ENCODE measurements around the gene DOCK3. TPM values are rescaled to one million over a fixed set of nuclear protein-coding genes. Genes with fewer than 3 reads are reported as not detected.
"Not testable (repeated sequence)": the region's sequence is repeated elsewhere in the genome, so short reads cannot be mapped to it uniquely, and the experiment has no call there.

Gene DOCK3
- total RNA-seq, 4 donors from 2014 or later, result 4.0 to 6.3 (median 5.8) TPM

DNA sequence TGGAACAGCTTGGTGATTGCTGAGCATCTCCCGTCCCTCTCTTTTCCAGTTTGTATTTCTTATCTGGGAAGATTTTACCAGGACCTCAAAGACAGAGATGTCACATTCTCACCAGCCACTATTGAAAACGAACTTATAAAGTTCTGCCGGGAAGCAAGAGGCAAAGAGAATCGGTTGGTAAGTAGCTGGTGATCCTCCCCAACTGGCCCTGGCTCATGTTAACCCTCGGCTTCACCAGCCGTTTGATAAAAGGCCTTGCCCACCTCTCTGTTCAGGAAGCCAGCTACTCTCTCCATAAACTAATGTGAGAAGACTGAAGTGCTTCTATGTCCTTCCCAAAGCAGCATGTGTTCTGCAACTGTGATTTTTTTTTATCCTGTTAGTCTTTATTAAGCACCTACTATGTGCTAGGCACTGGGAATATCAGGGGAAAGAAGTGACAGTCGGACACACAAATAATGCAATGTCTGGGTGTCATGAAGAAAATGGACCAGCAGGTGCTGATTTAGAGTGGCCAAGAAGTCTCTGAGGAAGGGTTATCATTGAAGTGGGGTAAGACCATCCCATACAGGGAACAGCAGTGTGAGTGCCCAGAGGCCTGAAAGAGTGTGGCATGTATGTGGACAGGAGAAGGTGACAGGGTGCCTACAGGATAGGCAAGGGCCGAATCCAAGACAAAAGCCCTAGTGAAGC, 711.6 kb downstream of the DOCK3 start:
- no peak for DNase-seq (ENCODE audit: low spot score in 2 of 2)
- H3K36me3 ChIP-seq, result peaks cover 0 to 36% (median 7%) of the 10 kb centered on the region in 3 donors
- no peaks in the 10 kb centered on the region for H3K9me3 ChIP-seq
- peak overlapping the region in 3 of 4 donors; percentile 65 to 85 (median 77) for H3K4me3 ChIP-seq
- H3K27me3 ChIP-seq, result no peaks in the 10 kb centered on the region
- H3K4me1 ChIP-seq, result peaks cover 0 to 60% (median 26%) of the 10 kb centered on the region in 4 donors
- H3K27ac ChIP-seq, result peak overlapping the region in 3 of 4 donors; percentile 86 to 93 (median 93)
- TF ChIP-seq EP300 (IDR thresholded peaks at IDR 0.05) (no peak), CTCF (IDR thresholded peaks at IDR 0.05) (no peak), POLR2A (IDR thresholded peaks at IDR 0.05) (no peak)
- 28 to 34% methylated on average over 8 of the region's 8 CpGs for WGBS, 2 donors

- peaks cover 0 to 62% (median 27%) of the 10 kb centered on the region in 4 donors for H3K4me1 ChIP-seq
- DNase-seq (ENCODE audit: low spot score in 2 of 2), result no peak
- no peak overlapping the region for H3K4me3 ChIP-seq
- peaks cover 0 to 36% (median 7%) of the 10 kb centered on the region in 3 donors for H3K36me3 ChIP-seq
- H3K27ac ChIP-seq, result no peak overlapping the region
- H3K9me3 ChIP-seq, result no peaks in the 10 kb centered on the region
- 82 to 93% methylated on average over 5 of the region's 5 CpGs for WGBS, 2 donors
- TF ChIP-seq CTCF (IDR thresholded peaks at IDR 0.05) (no peak), POLR2A (IDR thresholded peaks at IDR 0.05) (no peak), EP300 (IDR thresholded peaks at IDR 0.05) (no peak)
- H3K27me3 ChIP-seq, result no peaks in the 10 kb centered on the region
Measured at GRCh38 chr3:51386852-51387229, 712.1 kb downstream of the DOCK3 start.

DNA sequence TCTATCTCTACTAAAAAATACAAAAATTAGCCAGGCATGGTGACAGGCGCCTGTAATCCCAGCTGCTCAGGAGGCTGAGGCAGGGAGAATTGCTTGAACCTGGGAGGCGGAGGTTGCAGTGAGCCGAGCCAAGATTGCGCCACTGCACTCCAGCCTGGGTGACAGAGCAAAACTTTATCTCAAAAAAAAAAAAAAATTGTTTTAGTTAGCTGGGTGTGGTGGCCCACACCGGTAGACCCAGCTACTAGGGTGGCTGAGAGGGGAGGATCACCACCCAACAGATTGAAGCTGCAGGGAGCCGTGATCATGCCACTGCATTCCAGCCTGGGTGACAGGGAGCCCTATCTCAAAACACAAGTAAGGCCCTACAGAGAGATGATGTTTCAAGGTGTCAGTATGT, 712.6 kb downstream of the DOCK3 start:
- not testable (repeated sequence) for DNase-seq (ENCODE audit: low spot score in 2 of 2); H3K4me3 ChIP-seq; H3K27ac ChIP-seq; H3K9me3 ChIP-seq; H3K27me3 ChIP-seq
- Histone ChIP-seq H3K4me1 (peaks cover 0 to 67% (median 32%) of the 10 kb centered on the region in 4 donors), H3K36me3 (peaks cover 0 to 41% (median 7%) of the 10 kb centered on the region in 3 donors)
- WGBS, 2 donors, result 85 to 86% methylated on average over 6 of the region's 6 CpGs

DNA sequence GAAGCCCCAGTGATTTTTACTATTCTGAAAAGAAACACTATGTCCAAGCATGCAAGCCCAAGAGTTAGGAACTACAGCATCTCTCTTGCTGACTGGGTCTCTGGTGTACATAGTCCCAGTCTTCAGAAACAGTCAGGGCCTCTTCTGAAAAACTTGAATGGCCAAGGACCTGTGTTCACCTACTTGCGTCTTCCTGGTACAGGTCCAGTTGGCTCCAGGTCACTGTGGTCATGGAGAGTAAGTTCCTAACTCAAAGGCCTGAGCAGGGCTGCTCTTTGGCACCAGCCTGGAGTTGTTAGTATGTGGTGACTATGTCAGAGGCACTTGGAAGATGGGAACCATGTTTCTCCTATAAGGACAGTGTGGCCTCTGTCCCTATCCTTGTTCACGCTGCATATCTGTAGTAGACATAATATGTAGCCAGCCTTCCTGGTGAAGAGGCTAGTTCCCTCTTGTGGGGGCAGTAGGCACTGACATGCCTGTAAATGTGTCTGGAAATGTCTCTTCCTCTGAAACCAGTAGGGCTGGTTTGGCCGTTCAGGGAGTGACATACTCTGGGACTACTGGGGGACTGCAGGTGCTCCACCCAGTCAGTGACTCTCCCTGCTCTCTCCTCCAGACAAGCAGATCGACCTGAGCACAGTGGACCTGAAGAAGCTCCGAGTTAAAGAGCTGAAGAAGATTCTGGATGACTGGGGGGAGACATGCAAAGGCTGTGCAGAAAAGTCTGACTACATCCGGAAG, 713.7 kb downstream of the DOCK3 start:
- Histone ChIP-seq H3K4me3 (no peak overlapping the region), H3K27ac (no peak overlapping the region), H3K27me3 (no peaks in the 10 kb centered on the region), H3K36me3 (peaks cover 0 to 53% (median 7%) of the 10 kb centered on the region in 3 donors), H3K4me1 (peaks cover 0 to 73% (median 41%) of the 10 kb centered on the region in 4 donors), H3K9me3 (no peaks in the 10 kb centered on the region)
- no peak for TF ChIP-seq POLR2A (IDR thresholded peaks at IDR 0.05)
- no peak for TF ChIP-seq EP300 (IDR thresholded peaks at IDR 0.05)
- TF ChIP-seq CTCF (IDR thresholded peaks at IDR 0.05), result no peak
- DNase-seq (ENCODE audit: low spot score in 2 of 2), result no peak
- 68 to 70% methylated on average over 6 of the region's 6 CpGs for WGBS, 2 donors

DNA sequence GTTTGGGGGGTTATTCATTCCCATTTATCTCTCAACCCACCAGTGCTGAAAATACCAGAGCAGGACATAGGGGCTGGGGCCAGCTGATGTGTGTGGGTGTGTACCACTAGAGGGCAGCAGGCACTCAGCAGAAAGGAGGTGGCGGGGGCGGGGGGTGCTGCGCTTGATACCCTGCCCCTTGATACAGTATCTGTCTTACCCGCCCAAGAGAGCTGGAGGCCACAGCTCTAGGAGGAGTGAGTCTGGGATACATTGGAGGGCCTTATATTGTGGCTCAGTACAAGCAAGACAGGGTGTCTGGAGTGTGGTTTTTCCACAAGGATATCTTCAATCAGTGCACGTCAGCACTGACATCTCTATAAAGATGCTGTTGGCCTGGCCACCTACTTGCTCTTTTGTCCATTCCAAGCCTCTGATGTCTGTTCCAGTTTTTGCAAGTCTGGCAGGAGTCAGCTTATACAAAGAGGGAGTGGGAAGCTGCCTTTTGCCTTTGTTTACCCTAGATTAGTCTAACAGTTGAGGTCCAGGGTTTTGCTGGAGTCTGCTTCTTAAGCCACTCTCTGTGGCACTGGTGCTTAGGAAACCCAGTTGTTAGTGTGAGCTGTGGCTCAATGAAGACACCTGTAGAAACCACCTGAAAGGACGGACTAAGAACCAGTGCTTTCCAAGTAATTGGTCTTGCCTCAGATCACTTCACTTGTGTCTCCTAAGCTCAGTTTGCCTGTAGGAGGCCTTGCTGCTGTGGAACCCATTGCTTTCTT, 714.9 kb downstream of the DOCK3 start:
- WGBS, 2 donors, result 44 to 65% methylated on average over 6 of the region's 6 CpGs
- H3K9me3 ChIP-seq, result no peaks in the 10 kb centered on the region
- H3K4me1 ChIP-seq, result peaks cover 0 to 73% (median 38%) of the 10 kb centered on the region in 4 donors
- peak overlapping the region in 1 of 4 donors; percentile 10 for H3K27ac ChIP-seq
- no peaks in the 10 kb centered on the region for H3K27me3 ChIP-seq
- peaks cover 0 to 64% (median 13%) of the 10 kb centered on the region in 3 donors for H3K36me3 ChIP-seq
- H3K4me3 ChIP-seq, result no peak overlapping the region
- no peak for TF ChIP-seq POLR2A (IDR thresholded peaks at IDR 0.05)
- TF ChIP-seq CTCF (IDR thresholded peaks at IDR 0.05), result peak; percentile 43 to 69 (median 53)
- peak in 1 of 2 donors; percentile 32 for DNase-seq (ENCODE audit: low spot score in 2 of 2)
